Measurements from ENCODE around the gene LHX2. TPM values are rescaled to one million over a fixed set of nuclear protein-coding genes. Genes with fewer than 3 reads are reported as not detected.

The LHX2 gene
- total RNA-seq, 2 experiments from 2014 or later = not detected

DNA sequence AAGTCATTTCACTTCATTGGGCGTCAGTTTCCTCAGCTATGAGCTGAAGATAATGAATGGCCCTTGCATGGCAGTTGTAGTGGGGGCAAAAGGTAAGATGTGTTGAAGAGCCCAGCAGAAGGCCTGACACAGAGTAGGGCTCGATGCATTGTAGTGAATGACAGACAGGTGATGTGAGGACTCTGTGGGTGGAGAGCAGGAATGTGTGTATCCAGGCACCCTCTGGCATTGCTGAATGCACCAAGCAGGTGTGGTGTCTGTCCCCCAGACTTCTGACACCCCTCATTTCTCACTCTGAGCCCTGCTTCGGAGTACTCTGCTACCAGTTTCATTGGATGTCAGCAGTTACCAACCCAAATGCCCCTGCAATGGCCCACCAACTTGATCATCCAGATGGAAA, 22.4 kb downstream of the LHX2 start:
- intact Hi-C loops (cut with micrococcal nuclease) = no loop called here
- POLR2A ChIA-PET = interaction anchor here (1.1 kb wide), 1 partner anchor 32 kb away, joined by 3 read pairs; no protein-coding TSS in a partner anchor
- no peak for ATAC-seq
- TF ChIP-seq, protein P1, sequence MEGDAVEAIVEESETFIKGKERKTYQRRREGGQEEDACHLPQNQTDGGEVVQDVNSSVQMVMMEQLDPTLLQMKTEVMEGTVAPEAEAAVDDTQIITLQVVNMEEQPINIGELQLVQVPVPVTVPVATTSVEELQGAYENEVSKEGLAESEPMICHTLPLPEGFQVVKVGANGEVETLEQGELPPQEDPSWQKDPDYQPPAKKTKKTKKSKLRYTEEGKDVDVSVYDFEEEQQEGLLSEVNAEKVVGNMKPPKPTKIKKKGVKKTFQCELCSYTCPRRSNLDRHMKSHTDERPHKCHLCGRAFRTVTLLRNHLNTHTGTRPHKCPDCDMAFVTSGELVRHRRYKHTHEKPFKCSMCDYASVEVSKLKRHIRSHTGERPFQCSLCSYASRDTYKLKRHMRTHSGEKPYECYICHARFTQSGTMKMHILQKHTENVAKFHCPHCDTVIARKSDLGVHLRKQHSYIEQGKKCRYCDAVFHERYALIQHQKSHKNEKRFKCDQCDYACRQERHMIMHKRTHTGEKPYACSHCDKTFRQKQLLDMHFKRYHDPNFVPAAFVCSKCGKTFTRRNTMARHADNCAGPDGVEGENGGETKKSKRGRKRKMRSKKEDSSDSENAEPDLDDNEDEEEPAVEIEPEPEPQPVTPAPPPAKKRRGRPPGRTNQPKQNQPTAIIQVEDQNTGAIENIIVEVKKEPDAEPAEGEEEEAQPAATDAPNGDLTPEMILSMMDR (IDR thresholded peaks at IDR 0.05) = no peak
- Mint-ChIP-seq H3K27ac (no peak overlapping the region), H3K4me3 (no peak overlapping the region), H3K4me1 (ENCODE audit: low read depth) (no peaks in the 10 kb centered on the region), H3K36me3 (ENCODE audit: low read depth) (no peaks in the 10 kb centered on the region), H3K27me3 (peaks cover 59% of the 10 kb centered on the region), H3K9me3 (no peaks in the 10 kb centered on the region)
- CTCF ChIA-PET = no interaction called here
- no peak for DNase-seq

DNA sequence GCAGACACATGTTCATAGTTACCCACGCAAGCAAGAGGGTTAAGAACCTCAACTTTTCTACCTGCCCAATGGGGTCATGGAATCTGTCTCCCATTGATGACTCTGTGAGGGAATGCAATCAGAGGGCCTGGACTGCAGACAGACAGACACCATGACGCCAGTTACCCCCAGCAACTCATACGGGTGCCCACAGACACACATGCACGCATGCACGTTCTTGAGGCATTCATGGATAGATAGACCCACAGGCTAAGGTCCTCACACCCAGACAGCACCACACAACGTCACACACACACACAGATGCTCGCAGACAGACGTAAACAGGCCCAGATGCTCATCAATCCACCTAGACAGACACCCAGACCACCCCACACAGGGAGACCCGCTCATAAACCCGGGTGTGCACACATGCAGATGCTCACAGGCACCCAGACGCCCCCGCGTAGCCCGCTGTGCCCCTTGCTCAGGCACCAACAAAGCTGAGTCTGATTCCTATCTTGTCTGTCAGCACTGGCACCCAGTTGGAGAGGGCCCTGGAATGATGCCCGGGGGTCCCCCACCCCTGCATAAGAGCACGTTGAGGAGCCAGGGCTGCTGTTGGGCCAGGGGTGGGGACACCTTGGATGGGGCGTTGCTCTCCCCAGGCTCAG, 23.6 kb downstream of the LHX2 start:
- Mint-ChIP-seq H3K27me3 (peaks cover 63% of the 10 kb centered on the region), H3K9me3 (no peaks in the 10 kb centered on the region), H3K4me3 (no peak overlapping the region), H3K36me3 (ENCODE audit: low read depth) (no peaks in the 10 kb centered on the region), H3K27ac (no peak overlapping the region), H3K4me1 (ENCODE audit: low read depth) (peaks cover 5% of the 10 kb centered on the region)
- DNase-seq = no peak
- no peak for ATAC-seq
- CTCF ChIA-PET = no interaction called here
- POLR2A ChIA-PET = interaction anchor here (1.1 kb wide), 1 partner anchor 31 kb away, joined by 3 read pairs; no protein-coding TSS in a partner anchor
- TF ChIP-seq, protein P1 (IDR thresholded peaks at IDR 0.05) = no peak
- intact Hi-C loops (cut with micrococcal nuclease) = no loop called here

DNA sequence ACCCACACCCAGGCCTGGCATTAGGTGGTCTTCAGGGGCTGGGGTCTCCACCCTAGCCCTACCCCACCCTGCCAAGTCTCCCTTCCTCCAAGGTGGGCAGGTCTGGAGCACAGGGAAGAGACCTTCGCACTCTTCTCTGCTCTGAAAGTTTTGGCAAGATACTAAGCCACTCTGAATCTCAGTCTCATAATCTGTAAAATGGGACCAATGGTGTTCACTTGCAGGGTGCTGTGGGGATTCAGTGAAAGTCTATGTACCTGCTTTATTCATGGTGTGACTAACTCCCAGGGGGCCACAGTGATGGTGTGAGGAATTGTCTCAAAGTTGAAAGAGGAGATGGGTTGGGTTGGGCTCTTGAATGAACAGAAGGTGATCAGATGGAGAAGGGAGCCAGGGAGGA, 25.0 kb downstream of the LHX2 start:
- POLR2A ChIA-PET = no interaction called here
- Mint-ChIP-seq H3K9me3 (no peaks in the 10 kb centered on the region), H3K36me3 (ENCODE audit: low read depth) (no peaks in the 10 kb centered on the region)

DNA sequence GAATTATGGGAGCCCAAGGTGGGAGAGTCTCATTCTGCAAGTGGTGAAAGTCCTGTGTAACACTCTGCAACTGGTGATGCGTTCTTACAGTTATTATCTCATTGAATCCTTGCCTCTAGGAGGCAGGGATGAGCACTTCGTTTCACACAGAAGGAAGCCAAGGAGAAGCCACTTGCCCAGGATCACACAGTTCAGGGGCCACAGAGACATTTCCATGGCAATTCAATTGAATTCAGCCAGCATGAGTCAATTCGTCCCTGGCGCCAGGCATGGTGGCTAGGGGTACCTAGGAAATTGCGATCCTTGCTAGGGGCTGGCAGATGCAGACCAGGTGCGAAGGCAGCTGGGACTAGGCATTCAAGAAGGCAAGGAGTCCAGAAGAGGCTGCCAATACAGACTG, 26.2 kb downstream of the LHX2 start:
- intact Hi-C loops (cut with micrococcal nuclease) = no loop called here
- no peak for DNase-seq
- TF ChIP-seq, protein P1 (IDR thresholded peaks at IDR 0.05) = no peak
- no peaks in the 10 kb centered on the region for H3K36me3 Mint-ChIP-seq (ENCODE audit: low read depth)
- ChIA-PET POLR2A (no interaction called here), CTCF (no interaction called here)
- H3K9me3 Mint-ChIP-seq = no peaks in the 10 kb centered on the region
- no peak overlapping the region for H3K27ac Mint-ChIP-seq
- H3K27me3 Mint-ChIP-seq = peaks cover 61% of the 10 kb centered on the region
- H3K4me1 Mint-ChIP-seq (ENCODE audit: low read depth) = peaks cover 15% of the 10 kb centered on the region
- ATAC-seq = no peak
- no peak overlapping the region for H3K4me3 Mint-ChIP-seq

More for the DNA sequence above, 25.0 kb downstream of the LHX2 start:
- CTCF ChIA-PET = no interaction called here
- H3K27me3 Mint-ChIP-seq = peaks cover 63% of the 10 kb centered on the region
- TF ChIP-seq, protein P1 (IDR thresholded peaks at IDR 0.05) = no peak
- no peak overlapping the region for H3K4me3 Mint-ChIP-seq
- H3K4me1 Mint-ChIP-seq (ENCODE audit: low read depth) = peaks cover 13% of the 10 kb centered on the region
- no peak overlapping the region for H3K27ac Mint-ChIP-seq
- intact Hi-C loops (cut with micrococcal nuclease) = no loop called here
- ATAC-seq (no peak), DNase-seq (no peak)

DNA sequence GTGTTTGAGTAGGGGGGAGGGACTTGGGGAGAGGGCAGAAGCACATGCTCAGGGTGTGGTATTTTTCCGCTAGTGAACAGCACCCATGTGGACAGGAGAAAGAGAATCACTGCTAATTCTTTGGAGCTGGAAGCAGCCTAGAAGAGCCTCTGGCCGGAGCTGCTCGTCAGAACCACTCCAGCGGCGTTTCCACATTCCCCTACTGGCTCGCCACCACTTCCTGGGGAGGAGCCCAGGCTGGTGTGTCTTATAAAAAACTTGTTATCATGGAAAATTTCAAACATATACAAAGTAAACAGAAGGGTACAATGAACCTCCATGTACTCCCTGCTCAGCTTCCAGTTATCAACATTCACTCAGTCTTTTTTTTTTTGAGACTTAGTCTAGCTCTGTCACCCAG, 26.7 kb downstream of the LHX2 start:
- H3K9me3 Mint-ChIP-seq = no peaks in the 10 kb centered on the region
- H3K27ac Mint-ChIP-seq = no peak overlapping the region
- no peak overlapping the region for H3K4me3 Mint-ChIP-seq
- H3K4me1 Mint-ChIP-seq (ENCODE audit: low read depth) = peaks cover 15% of the 10 kb centered on the region
- intact Hi-C loops (cut with micrococcal nuclease) = no loop called here
- no peak for DNase-seq
- TF ChIP-seq, protein P1 (IDR thresholded peaks at IDR 0.05) = no peak
- no peak for ATAC-seq
- H3K36me3 Mint-ChIP-seq (ENCODE audit: low read depth) = no peaks in the 10 kb centered on the region
- ChIA-PET CTCF (interaction anchor here (3.3 kb wide), 1 partner anchor 77 kb away, joined by 33 read pairs; no protein-coding TSS in a partner anchor), POLR2A (no interaction called here)
- peaks cover 59% of the 10 kb centered on the region for H3K27me3 Mint-ChIP-seq

Measured in activated CD8-positive, alpha-beta T cell treated with anti-CD3 and anti-CD28 coated beads for 36 hours (primary cell).